DMS79 (cell line): Measurements from ENCODE around the gene HOXD10.
A peak's percentile ranks its signal among the peaks of the same experiment; 100 is the strongest.

Experiments
- DNase-seq: peaks from one replicate; lab custom pipeline; 2025; lab: John Stamatoyannopoulos, UW

Gene HOXD10

GRCh38 chr2:176151442-176152287, 35.1 kb downstream of the HOXD10 start, which contains the start of gene HOXD4:
HOXD4 (plus strand) TSS chr2:176151550; CDS start chr2:176151634, 84 bp downstream.
- no peak for DNase-seq

DNA sequence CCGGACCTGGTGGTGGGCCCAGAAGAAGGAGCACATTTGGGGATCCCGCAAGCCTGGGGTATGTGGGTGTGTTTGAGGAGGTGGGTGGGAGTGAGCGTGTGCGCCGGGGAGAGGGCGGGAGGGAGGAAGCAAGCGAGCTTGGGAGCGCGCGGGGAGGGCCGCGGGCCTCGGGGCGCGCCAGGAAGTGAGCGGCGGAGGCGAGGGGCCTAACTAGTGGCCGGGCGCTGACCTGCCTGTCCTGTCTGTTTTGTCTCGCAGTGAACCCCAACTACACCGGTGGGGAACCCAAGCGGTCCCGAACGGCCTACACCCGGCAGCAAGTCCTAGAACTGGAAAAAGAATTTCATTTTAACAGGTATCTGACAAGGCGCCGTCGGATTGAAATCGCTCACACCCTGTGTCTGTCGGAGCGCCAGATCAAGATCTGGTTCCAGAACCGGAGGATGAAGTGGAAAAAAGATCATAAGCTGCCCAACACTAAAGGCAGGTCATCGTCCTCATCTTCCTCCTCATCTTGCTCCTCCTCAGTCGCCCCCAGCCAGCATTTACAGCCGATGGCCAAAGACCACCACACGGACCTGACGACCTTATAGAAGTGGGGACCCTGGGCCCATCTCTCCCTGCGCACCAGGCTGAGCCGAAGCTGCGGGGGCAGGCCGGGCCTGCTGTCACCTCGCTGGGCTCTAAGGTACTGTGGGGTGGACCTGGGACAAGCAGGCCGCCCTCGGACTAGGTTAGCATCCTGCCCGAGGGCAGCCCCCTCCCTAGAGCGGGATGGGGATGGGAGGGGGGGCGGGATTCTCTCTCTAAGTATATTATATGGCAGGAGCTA, 36.0 kb downstream of the HOXD10 start:
- DNase-seq: no peak

DNA sequence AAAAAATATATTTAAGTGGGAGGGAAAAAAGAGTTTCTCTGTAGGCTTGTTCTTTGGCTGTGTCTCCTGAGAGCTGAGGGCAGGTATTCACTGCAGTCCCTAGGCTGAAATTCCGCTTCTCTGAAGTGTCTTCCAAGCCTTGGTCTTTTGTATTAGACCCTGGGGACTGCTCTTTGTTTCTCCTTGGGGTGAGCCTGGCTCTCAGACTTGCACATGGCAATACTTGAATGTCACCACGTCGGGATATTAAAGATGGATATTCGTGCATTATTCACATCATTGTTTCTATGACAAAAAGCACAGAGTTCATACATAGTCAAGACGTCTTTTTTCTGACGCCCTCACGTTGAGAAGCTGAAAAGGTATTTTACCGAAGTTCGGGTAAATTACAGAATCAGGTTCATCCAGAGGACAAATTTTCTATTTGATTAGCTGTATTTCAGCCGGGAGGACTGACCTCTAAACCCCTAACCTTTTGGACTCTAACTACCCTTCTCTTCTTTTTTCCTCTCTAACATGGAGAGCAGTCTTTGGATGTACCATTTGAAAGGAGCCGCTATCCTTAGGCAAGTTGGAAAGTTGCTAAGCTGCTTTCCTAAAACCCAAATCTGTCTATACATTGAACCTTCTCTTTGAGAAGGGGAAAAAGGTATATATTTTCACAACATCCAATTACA, 38.1 kb downstream of the HOXD10 start:
- DNase-seq: no peak

GRCh38 chr2:176155356-176156044, 38.9 kb downstream of the HOXD10 start:
- DNase-seq: no peak

DNA sequence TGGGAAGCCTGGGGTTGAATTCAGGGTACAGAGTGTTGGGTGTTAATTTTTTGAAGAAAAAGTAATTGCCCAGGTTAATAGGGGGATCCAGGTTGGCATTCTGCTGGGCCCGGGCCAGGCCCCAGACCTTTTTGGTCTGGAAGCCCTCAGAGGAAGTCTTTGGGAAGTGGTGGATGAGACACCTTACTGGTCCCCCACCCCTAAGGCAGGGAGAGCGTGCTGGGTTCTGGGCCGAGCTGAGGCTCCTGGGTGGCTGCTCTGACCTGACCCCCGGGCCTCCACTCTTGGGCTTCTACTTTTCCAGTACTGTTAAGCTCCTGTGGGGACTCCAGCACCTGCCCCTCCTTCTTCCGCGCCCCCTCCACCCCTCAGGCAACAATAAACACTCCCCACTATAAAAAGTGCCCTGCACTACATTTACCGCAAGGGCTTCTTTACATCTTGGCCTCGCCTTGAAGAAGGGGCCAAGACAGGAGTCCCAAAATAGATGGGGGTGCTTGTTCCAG, 39.8 kb downstream of the HOXD10 start:
- DNase-seq: no peak

GRCh38 chr2:176156807-176157498, 40.4 kb downstream of the HOXD10 start, which contains the start of gene HOXD3:
HOXD3 (plus strand) TSS chr2:176157307; CDS start chr2:176169115, 11,808 bp downstream.
- DNase-seq: no peak

DNA sequence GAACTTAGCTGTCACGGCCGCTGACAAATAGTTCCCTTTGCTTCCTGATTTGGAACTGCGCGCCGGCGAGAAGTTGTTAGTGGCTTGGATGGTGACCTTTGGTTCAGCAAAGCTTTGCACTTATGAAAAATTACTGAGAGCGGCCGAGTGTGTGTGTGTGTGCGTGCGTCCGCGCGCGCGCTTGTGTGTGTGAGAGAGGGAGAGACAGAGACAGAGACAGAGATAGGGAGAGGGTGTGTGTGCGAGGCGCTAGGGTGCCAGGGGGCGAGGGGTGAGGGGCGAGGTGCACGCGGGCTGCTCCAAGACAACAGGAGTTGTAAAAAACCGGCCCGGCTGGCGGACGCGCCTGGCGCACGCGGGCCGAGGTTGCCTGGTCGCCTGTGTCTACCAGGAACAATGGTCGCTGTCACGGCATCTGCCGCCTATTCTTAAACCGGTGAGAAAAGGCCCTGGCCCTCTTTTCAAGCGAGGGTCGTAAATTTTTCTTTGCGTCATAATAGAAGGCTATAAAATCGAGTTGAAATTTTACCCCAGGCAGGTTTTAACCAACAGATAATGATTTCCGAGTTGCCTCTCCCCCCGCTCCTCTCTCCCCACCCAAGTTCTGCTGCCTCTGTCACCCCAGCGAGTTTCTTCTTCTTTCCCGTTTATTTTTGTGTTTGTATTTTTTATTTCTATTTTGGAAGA, 41.1 kb downstream of the HOXD10 start:
- peak; percentile 56 for DNase-seq

DNA sequence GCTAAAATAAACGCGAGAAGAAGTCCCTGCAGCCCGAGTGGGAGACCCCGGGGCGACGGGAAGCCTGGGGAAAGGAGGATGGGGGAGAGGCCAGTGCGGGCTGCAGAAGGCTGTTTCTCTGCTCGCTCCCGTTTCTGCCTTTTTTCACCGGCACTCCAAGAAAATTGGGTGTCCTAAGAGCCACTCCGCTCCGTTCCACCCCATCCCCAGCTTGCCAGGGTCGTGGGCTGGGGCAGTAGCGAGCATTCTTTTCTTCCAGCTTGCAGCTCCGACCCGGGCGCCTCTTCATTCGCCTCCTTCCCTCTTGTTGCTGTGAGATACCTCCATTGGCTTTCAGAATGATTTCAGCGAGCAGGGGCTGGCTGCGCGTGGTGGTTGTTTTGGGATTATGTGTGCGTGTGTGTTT, 41.6 kb downstream of the HOXD10 start:
- no peak for DNase-seq

DNA sequence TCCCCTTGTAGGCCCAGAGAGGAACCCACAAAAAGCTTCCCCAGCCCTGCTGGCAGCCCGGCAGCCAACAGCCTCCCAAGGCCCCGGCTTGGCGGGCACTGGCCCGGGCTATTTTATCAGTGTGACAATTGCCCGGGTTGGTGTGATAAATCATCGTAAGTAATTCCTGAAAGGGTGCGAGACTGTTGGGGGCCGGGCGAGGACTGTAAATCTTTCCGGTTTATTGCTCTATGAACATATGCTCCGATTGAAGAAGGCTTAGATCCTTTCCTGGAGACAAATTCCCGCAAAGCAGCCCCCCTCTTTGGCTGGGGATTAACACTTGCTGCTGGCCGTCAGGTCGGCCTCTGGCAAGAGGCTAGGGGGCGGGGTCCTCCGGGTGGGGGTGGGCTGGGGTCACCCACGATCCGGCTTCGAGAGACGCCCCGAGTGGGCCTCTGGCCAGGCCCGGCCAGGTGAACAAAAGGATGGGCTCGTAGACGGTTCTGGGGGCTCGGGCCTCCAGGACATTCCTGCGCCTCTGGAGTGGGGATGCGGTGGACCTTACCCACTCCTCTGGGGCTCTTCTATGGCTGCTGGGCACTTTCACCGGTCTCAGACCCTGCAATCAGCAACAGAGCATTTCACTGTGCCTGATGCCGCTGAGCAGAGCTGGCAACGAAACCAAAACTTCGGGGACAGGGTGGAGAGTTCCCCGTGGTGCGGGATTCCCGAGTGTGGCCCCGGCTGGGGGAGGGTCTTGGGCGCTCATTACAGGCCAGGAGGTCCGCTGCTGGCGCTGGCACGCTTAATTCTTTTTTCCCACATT, 42.5 kb downstream of the HOXD10 start:
- DNase-seq: no peak

- no peak for DNase-seq
Measured at GRCh38 chr2:176159663-176160250, 43.2 kb downstream of the HOXD10 start.

DNA sequence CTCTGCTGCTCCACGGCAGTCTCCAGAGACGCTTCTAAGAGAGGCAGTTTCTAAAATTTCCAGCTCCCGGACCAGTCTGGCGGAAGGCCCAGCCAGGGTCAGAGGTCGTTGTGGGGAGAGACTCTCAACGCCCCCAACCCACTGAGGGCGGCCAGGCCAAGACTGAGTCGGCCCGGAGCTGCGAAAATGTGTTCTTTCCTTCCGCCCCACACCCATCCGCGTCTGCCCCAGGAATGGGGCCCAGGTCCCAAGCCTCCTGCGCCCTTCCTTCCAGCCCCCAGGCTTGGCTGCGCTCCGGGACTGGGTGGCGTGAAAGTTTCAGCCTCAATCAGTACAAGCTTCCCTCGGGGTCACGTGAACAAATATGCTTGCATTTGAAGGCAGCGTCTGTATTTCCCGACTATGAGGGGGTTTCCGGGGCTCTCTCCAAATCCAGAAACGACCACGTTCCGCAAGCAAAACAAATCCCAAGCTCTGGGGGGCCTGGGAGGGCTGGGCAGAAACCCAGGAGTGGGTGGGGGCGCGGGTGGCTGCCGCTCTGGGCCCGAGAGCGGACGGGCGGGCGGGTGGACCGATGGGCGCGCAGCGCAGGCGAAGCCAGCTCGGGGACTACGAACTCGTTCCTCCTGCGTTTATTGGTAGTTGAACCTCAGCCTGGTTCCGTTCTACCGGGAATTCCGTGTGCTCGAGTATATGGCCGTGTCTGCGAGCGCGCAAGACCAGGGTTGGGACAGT, 43.8 kb downstream of the HOXD10 start:
- DNase-seq: no peak

DNA sequence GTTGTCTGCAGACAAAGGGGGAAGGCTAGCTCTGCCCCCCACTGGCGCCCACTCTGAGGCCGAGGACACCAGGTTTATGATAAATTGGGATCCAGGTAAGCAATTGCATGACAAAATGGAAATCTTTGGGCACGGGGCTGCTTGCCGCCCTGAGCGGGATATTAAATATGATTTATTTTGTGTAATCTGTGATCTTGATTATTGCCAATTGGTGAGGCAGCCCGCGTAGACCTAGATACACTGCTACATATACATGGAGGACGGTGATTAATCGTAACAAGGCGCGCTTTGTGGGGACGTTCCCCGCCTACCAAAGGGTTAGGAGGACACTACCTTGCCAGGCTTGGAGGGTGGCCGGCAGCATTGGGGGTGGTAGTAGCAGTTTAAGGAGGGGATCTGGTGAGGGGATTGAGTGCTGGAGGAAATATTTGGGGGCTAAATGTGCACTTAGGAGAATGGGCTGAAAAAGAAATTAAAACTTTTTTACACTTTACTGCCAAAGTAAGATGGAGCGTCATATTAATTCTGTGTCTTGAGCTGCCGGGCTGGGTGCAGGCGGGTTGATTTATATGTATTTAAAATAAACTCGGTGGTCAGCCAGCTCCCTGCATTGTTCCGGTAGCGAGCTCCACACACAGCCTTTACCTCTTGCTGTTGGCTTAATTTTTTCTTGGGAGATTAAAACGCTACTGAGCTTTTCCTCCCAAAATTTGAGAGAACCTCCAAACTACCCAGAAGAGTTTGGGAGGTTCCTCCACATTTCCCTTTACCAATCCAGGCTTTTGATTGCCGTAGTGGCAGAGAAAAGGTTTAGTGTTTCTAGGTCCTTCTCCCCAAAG, 44.6 kb downstream of the HOXD10 start:
- no peak for DNase-seq

DNA sequence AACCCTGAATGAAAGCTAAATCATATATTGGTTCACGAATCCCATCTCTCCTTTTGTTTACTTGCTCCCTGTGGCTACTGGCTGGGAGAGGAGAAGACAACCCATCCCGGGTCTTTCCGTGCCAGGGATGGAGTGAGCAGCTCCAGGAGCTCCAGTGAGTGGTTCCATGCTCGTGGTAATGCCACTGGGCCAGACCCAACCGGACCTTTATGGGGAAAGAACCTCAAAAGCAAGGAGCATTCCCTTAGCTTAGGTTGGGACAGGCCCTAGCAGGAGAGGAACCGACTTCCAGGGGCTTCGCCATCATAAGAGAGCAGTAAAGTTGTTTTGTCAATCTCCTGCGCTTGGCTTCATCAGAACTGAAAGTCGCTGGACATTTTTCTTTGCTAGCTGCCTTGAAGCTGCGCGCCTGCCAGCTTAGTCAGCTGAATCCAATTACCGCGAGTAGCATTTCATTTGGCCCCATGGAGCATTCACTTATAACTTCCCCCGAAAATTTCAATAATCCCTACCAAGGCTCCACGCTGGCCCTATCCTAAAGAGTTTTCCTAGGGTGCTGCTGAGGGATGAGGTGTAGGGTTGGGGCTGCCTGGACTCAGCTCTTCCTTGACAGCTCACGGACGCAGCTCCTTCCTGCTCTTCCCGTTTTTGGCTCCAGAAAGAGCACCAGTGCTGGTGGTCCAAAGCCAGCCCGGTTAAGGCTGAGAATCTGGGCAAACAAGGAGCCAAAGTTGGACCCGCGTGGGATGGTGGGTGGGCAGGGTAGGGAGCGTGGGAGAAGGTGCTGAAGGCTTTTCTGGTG, 45.4 kb downstream of the HOXD10 start:
- DNase-seq: no peak

GRCh38 chr2:176162911-176163671, 46.5 kb downstream of the HOXD10 start:
- DNase-seq: no peak

DNA sequence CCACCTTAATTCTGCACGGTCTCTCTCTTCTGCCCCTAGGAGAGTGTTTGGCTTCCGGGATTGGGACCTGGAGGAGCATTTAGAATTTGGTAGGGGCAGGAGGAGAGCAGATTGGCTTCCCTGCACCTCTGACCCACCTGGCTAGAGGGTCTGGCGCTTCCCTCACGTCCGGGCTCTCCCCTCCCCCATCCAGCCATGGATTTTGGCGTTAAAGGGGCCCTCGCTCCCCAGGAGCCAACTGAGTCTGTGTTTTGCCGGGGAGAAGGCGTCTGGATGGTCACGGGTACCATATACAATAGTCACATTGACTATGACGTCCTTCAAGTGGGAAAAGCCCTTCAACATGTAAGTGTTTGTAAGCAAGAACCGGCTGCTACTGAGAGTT, 47.1 kb downstream of the HOXD10 start:
- no peak for DNase-seq

GRCh38 chr2:176164201-176164600, 47.6 kb downstream of the HOXD10 start:
- no peak for DNase-seq
